ENCODE data around the gene CNOT2. TPM values are rescaled to one million over a fixed set of nuclear protein-coding genes. Genes with fewer than 3 reads are reported as not detected.

CNOT2 gene
- total RNA-seq, 2 donors from 2014 or later: 96.2 to 96.5 TPM

DNA sequence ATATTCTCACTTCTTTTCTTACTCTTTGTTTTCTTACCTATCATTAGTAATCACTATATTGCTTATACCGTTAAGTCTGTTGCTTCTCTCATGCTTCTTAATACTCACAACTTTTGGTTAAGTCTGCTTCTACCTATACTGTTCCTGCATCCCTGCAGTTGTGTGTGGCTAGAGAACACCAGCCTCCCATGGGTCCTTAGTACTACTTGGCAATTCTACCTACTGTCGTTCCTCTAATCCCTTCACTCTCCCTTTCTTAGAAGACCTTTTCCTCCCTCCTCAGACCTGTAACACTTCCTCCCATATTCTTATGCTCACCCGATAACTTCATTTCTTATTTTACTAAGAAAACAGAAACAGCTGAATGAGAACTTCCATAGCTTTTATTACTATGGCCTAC lies 29.3 kb downstream of the CNOT2 start:
- peaks cover 33% of the 10 kb centered on the region for H3K4me1 Mint-ChIP-seq

DNA sequence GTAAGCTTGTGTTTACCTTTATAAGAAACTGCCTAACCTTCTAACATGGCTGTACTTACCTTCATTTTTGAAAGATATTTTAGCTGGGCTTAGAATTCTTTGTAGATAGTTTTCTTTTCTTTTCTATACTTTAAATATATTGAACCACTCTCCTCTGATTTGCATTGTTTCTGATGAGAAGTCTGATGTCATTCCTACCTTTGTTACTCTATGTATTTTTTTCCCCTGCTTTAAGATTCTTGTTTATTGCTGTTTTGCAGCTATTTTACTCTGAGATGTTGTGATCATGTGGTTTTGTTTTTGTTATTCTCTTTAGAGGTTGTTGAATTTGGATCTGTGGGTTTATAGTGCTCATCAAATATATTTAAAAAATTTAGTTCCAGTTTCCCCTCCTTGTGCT lies 31.8 kb downstream of the CNOT2 start:
- H3K9me3 ChIP-seq (ENCODE audit: control insufficient read depth, low read length): peaks cover 8% of the 10 kb centered on the region
- Mint-ChIP-seq H3K36me3 (ENCODE audit: low read depth) (peaks cover 29% of the 10 kb centered on the region), H3K27me3 (ENCODE audit: insufficient read depth) (no peaks in the 10 kb centered on the region), H3K4me3 (no peak overlapping the region), H3K4me1 (peaks cover 31% of the 10 kb centered on the region), H3K9me3 (no peaks in the 10 kb centered on the region), H3K27ac (peak overlapping the region; percentile 63)
- no peak overlapping the region for H3K27ac ChIP-seq (ENCODE audit: low read depth, low read length)
- DNase-seq: no peak
- H3K27me3 ChIP-seq (ENCODE audit: control insufficient read depth, insufficient read depth, low read length, poor library complexity, severe bottlenecking): no peaks in the 10 kb centered on the region
- H3K4me1 ChIP-seq (ENCODE audit: control insufficient read depth, insufficient read depth, low read length): peaks cover 6% of the 10 kb centered on the region
- no peak overlapping the region for H3K4me3 ChIP-seq (ENCODE audit: low read length)
- peaks cover 32% of the 10 kb centered on the region for H3K36me3 ChIP-seq (ENCODE audit: control insufficient read depth, insufficient read depth, low read length)
- no peak overlapping the region for H3K9ac ChIP-seq (ENCODE audit: extremely low read depth, low read length, poor library complexity, severe bottlenecking)
- TF ChIP-seq, protein P1, sequence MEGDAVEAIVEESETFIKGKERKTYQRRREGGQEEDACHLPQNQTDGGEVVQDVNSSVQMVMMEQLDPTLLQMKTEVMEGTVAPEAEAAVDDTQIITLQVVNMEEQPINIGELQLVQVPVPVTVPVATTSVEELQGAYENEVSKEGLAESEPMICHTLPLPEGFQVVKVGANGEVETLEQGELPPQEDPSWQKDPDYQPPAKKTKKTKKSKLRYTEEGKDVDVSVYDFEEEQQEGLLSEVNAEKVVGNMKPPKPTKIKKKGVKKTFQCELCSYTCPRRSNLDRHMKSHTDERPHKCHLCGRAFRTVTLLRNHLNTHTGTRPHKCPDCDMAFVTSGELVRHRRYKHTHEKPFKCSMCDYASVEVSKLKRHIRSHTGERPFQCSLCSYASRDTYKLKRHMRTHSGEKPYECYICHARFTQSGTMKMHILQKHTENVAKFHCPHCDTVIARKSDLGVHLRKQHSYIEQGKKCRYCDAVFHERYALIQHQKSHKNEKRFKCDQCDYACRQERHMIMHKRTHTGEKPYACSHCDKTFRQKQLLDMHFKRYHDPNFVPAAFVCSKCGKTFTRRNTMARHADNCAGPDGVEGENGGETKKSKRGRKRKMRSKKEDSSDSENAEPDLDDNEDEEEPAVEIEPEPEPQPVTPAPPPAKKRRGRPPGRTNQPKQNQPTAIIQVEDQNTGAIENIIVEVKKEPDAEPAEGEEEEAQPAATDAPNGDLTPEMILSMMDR (conservative IDR thresholded peaks at IDR 0.05): no peak

More for the DNA sequence above, 29.3 kb downstream of the CNOT2 start:
- Histone ChIP-seq H3K36me3 (ENCODE audit: control insufficient read depth, insufficient read depth, low read length) (peaks cover 10% of the 10 kb centered on the region), H3K4me3 (ENCODE audit: low read length) (no peak overlapping the region), H3K27me3 (ENCODE audit: control insufficient read depth, insufficient read depth, low read length, poor library complexity, severe bottlenecking) (no peaks in the 10 kb centered on the region), H3K4me1 (ENCODE audit: control insufficient read depth, insufficient read depth, low read length) (peaks cover 6% of the 10 kb centered on the region), H3K9ac (ENCODE audit: extremely low read depth, low read length, poor library complexity, severe bottlenecking) (no peak overlapping the region), H3K9me3 (ENCODE audit: control insufficient read depth, low read length) (peaks cover 8% of the 10 kb centered on the region), H3K27ac (ENCODE audit: low read depth, low read length) (no peak overlapping the region)
- H3K4me3 Mint-ChIP-seq: no peak overlapping the region
- H3K9me3 Mint-ChIP-seq: no peaks in the 10 kb centered on the region
- WGBS, 2 experiments (ENCODE audit: insufficient coverage in 1 of 2, insufficient read length in 1 of 2): 89% methylated on average over 3 of the region's 3 CpGs
- H3K27ac Mint-ChIP-seq: peak overlapping the region; percentile 25
- peaks cover 16% of the 10 kb centered on the region for H3K36me3 Mint-ChIP-seq (ENCODE audit: low read depth)
- no peaks in the 10 kb centered on the region for H3K27me3 Mint-ChIP-seq (ENCODE audit: insufficient read depth)
- no peak for DNase-seq
- TF ChIP-seq, protein P1 (conservative IDR thresholded peaks at IDR 0.05): no peak

DNA sequence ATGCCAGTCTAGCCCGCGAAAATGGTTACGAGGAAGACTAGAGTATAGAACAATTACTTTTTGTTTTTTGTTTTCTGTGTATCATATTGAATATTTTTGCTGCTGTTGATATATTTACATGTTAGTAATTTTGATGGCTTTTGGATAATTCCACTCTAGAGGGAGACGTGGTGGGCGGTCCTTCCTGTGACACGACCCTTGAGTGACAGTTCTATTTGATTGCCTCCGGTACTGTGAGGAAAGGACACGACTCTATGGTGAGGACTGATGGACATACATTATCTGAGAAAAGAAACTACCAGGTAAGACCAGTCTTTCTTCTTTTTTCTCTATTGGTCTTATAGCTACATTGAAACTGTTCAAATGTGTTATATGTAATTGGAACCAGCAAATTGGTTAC lies 34.7 kb downstream of the CNOT2 start:
- no peaks in the 10 kb centered on the region for H3K27me3 ChIP-seq (ENCODE audit: control insufficient read depth, insufficient read depth, low read length, poor library complexity, severe bottlenecking)
- Mint-ChIP-seq H3K4me3 (no peak overlapping the region), H3K36me3 (ENCODE audit: low read depth) (peaks cover 34% of the 10 kb centered on the region), H3K9me3 (no peaks in the 10 kb centered on the region), H3K4me1 (peaks cover 7% of the 10 kb centered on the region), H3K27me3 (ENCODE audit: insufficient read depth) (no peaks in the 10 kb centered on the region), H3K27ac (no peak overlapping the region)
- no peaks in the 10 kb centered on the region for H3K4me1 ChIP-seq (ENCODE audit: control insufficient read depth, insufficient read depth, low read length)
- peaks cover 40% of the 10 kb centered on the region for H3K36me3 ChIP-seq (ENCODE audit: control insufficient read depth, insufficient read depth, low read length)
- 91 to 96% methylated on average over 5 to 8 of the region's 8 CpGs for WGBS, 2 experiments (ENCODE audit: insufficient coverage in 1 of 2, insufficient read length in 1 of 2)
- TF ChIP-seq, protein P1 (conservative IDR thresholded peaks at IDR 0.05): no peak
- H3K27ac ChIP-seq (ENCODE audit: low read depth, low read length): no peak overlapping the region
- no peak for DNase-seq
- H3K9ac ChIP-seq (ENCODE audit: extremely low read depth, low read length, poor library complexity, severe bottlenecking): no peak overlapping the region
- no peak overlapping the region for H3K4me3 ChIP-seq (ENCODE audit: low read length)
- peaks cover 8% of the 10 kb centered on the region for H3K9me3 ChIP-seq (ENCODE audit: control insufficient read depth, low read length)

Data from endodermal cell (in vitro differentiated cells).